Gastrocnemius medialis (tissue), 4 donors: ENCODE measurements around the gene S100A1.
"Not testable (repeated sequence)": the region's sequence is repeated elsewhere in the genome, so short reads cannot be mapped to it uniquely, and the experiment has no call there.

ENCODE experiments used
- CTCF ChIP-seq, 5 experiments: fragments of 450-650 bp in 3 of 5; fragments of 200-600 bp in 2 of 5; sonication (generic) in 2 of 5; IDR thresholded peaks in 4 of 5; conservative IDR thresholded peaks in 1 of 5; 1 replicate in 4 of 5; 2 replicates in 1 of 5; pipeline ENCODE4 v1.5.1; 2016 to 2019; ENCODE audit warnings: antibody characterized with exemption in 5 of 5, mild to moderate bottlenecking in 3 of 5, moderate library complexity in 3 of 5
- POLR2A ChIP-seq, 2 donors: fragments of 450-650 bp; IDR thresholded peaks; one replicate each; pipeline ENCODE4 v1.6.1; 2017; ENCODE audit warnings: antibody characterized with exemption in 2 of 2, mild to moderate bottlenecking in 2 of 2, moderate library complexity in 2 of 2

DNA sequence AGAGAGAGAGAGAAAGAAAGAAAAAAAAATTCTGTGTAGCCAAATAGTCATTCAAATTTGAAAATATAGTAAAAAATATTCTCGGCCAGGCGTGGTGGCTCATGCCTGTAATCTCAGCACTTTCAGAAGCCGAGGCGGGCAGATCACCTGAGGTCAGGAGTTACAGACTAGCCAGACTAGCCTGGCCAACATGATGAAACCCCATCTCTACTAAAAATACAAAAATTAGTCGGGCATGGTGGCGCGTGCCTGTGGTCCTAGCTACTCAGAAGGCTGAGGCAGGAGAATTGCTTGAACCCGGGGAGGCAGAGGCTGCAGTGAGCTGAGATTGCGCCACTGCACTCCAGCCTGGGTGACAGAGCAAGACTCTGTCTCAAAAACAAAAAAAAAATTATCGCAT lies 40.2 kb upstream of the S100A1 start:
- not testable (repeated sequence) for TF ChIP-seq CTCF (IDR thresholded peaks at IDR 0.05 in 4 of 5, conservative IDR thresholded peaks at IDR 0.05 in 1 of 5); POLR2A (IDR thresholded peaks at IDR 0.05)
